ENCODE results near the gene FOXS1.

FOXS1 gene

DNA sequence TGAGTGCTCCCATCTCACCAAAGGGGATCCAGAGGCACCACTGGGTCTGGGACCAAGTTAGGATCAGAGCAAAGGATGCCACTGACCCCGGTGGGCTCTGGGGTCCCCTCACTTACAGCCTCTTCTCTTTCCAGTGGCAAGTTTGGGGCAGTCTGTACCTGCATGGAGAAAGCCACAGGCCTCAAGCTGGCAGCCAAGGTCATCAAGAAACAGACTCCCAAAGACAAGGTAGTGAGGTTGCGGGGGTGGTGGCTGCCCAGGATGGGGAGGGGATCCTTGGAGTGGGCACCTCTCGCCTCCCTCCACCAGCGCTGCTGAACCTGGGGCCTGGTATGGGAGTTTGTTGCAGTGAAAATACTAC lies 21.3 kb downstream of the FOXS1 start:
- TF ChIP-seq, protein P1, sequence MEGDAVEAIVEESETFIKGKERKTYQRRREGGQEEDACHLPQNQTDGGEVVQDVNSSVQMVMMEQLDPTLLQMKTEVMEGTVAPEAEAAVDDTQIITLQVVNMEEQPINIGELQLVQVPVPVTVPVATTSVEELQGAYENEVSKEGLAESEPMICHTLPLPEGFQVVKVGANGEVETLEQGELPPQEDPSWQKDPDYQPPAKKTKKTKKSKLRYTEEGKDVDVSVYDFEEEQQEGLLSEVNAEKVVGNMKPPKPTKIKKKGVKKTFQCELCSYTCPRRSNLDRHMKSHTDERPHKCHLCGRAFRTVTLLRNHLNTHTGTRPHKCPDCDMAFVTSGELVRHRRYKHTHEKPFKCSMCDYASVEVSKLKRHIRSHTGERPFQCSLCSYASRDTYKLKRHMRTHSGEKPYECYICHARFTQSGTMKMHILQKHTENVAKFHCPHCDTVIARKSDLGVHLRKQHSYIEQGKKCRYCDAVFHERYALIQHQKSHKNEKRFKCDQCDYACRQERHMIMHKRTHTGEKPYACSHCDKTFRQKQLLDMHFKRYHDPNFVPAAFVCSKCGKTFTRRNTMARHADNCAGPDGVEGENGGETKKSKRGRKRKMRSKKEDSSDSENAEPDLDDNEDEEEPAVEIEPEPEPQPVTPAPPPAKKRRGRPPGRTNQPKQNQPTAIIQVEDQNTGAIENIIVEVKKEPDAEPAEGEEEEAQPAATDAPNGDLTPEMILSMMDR (IDR thresholded peaks at IDR 0.05; ENCODE audit: insufficient read depth, low read length, missing control alignments), result no peak
- no peak for DNase-seq (ENCODE audit: low read depth, low spot score)
- POLR2A ChIA-PET, result interaction anchor here (1.1 kb wide), 1 partner anchor 22 kb away, joined by 3 read pairs; no protein-coding TSS in a partner anchor
- CTCF ChIA-PET, result interaction anchor here (1.0 to 12.9 kb wide), 14 partner anchors 12 to 322 kb away, joined by 3 to 242 read pairs (median 18); partner anchors contain the start of genes FOXS1 and PDRG1
- H3K4me3 ChIP-seq (ENCODE audit: low read depth, low read length), result no peak overlapping the region

DNA sequence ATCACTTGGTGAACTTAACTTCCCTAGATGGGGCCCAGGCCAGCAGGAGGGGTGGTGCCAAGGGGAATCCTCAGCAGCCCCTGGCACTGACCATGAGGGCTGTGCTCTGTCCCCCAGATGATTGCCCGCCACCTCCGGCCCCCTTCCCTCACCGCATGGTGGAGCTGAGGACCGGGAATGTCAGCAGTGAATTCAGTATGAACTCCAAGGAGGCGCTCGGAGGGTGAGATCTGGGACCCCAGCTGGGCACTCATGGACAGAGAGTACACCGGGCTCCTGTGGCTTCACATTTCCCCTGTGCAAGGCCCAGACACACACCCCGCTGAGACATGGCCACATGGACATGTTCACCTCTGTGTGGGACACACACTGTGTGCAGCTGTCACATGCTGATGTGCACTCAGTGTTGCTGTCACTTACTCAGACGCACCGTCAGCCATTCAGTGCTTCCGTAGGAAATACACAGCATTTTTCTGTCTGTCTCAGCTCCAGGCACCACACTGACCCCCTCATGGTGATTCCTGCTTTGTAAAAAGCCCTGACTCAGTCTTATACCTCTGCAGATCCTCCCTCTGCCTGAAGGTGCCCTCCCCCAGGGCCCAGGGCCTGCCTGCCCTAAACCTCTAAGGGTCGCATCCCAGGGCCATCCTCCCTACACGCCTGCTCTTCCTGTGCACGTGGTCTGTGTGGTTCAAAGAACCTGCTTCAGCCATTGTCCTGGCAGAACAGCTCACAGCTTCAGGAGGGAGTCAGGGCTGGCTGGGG lies 21.9 kb downstream of the FOXS1 start:
- no peak for DNase-seq (ENCODE audit: low read depth, low spot score)
- CTCF ChIA-PET, result interaction anchor here (0.7 to 12.9 kb wide), 49 partner anchors 11 to 890 kb away, joined by 3 to 242 read pairs (median 5); partner anchors contain the start of genes FOXS1, PDRG1 and TM9SF4
- H3K4me3 ChIP-seq (ENCODE audit: low read depth, low read length), result no peak overlapping the region
- TF ChIP-seq, protein P1 (IDR thresholded peaks at IDR 0.05; ENCODE audit: insufficient read depth, low read length, missing control alignments), result no peak
- POLR2A ChIA-PET, result interaction anchor here (1.1 kb wide), 1 partner anchor 23 kb away, joined by 3 read pairs; no protein-coding TSS in a partner anchor

DNA sequence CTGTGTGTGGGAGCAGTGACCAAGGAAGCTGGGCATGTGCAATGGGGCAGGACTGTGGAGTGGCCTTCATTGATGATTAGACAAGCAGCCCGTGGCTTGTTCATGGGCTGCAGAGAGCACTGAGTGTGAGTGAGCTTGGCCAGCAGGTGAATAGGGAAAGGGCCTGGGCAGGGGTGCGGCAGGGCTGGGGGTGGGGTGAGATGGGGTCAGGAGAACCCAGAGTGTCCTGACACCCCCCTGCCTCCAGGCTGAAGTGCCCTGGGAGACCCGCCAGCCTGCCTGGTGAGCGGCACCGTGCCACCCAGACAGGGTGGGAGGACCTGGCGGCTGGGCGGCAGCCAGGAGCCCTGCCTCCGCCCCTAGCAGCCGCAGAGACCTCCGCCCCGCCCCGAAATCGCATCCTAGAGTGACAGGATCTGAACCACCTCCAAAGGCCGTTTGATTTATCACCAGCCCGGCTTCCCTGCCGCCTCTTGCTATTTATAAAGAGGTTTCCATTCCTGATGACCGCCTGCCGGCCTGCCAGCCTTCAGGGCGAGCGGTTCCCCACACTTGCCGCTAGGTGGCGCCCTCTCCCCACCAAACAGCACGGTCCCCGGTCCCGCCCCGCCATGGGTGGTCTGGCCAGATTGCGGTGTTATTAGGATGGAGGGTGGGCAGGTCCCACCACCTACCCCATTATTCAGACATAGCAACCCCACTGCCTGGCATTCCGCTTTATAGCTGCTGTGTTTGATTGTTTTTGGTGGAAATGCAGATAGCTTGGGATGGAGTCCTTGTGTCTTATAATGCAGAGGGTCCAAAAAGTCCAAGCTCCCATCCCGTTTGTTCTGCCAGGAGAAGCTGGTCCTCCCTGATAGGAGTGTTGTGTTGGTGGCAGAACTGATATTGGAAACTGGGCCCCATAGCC lies 22.7 kb downstream of the FOXS1 start:
- ChIA-PET CTCF (interaction anchor here (0.7 to 12.9 kb wide), 49 partner anchors 11 to 891 kb away, joined by 3 to 242 read pairs (median 5); partner anchors contain the start of genes FOXS1, PDRG1 and TM9SF4), POLR2A (no interaction called here)
- TF ChIP-seq, protein P1 (IDR thresholded peaks at IDR 0.05; ENCODE audit: insufficient read depth, low read length, missing control alignments), result peak; percentile 98
- no peak overlapping the region for H3K4me3 ChIP-seq (ENCODE audit: low read depth, low read length)
- no peak for DNase-seq (ENCODE audit: low read depth, low spot score)

DNA sequence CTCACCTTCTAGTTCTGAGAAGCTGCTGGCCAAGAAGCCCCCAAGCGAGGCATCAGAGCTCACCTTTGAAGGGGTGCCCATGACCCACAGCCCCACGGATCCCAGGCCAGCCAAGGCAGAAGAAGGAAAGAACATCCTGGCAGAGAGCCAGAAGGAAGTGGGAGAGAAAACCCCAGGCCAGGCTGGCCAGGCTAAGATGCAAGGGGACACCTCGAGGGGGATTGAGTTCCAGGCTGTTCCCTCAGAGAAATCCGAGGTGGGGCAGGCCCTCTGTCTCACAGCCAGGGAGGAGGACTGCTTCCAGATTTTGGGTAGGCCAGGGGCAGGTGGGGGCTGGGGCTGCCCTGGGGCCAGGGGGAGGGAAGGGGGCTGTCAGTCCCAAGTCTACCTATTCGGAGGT lies 24.0 kb downstream of the FOXS1 start:
- ChIA-PET POLR2A (no interaction called here), CTCF (interaction anchor here (0.7 to 12.9 kb wide), 6 partner anchors 12 to 212 kb away, joined by 3 to 242 read pairs (median 44); partner anchors contain the start of genes FOXS1 and PDRG1)

DNA sequence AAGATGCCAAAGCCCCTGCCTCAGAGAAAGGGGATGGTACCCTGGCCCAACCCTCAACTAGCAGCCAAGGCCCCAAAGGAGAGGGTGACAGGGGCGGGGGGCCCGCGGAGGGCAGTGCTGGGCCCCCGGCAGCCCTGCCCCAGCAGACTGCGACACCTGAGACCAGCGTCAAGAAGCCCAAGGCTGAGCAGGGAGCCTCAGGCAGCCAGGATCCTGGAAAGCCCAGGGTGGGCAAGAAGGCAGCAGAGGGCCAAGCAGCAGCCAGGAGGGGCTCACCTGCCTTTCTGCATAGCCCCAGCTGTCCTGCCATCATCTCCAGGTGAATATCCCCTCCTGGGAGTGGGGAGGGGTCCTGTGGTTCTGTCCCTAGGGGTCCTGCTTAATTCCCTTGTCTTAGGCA lies 25.2 kb downstream of the FOXS1 start:
- no peak overlapping the region for H3K4me3 ChIP-seq (ENCODE audit: low read depth, low read length)
- ChIA-PET POLR2A (no interaction called here), CTCF (interaction anchor here (1.0 to 12.9 kb wide), 8 partner anchors 17 to 854 kb away, joined by 3 to 242 read pairs (median 7); partner anchors contain the start of genes C20orf203, FOXS1 and PDRG1)
- no peak for DNase-seq (ENCODE audit: low read depth, low spot score)
- TF ChIP-seq, protein P1 (IDR thresholded peaks at IDR 0.05; ENCODE audit: insufficient read depth, low read length, missing control alignments), result no peak

More for the DNA sequence above, 24.0 kb downstream of the FOXS1 start:
- no peak for DNase-seq (ENCODE audit: low read depth, low spot score)
- H3K4me3 ChIP-seq (ENCODE audit: low read depth, low read length), result no peak overlapping the region
- TF ChIP-seq, protein P1 (IDR thresholded peaks at IDR 0.05; ENCODE audit: insufficient read depth, low read length, missing control alignments), result no peak
